Smooth muscle cell (in vitro differentiated cells): ENCODE results near the gene TSPAN3. TPM values are rescaled to one million over a fixed set of nuclear protein-coding genes. Genes with fewer than 3 reads are reported as not detected.

Source experiments
- DNase-seq: peaks from one replicate; lab custom pipeline; 2025; ENCODE audit not compliant: unreplicated experiment; lab: John Stamatoyannopoulos, UW
- H2AFZ ChIP-seq: fragments of 200-600 bp; sonication (generic); 2 replicates; pipeline ENCODE4 v1.6.0; 2016; ENCODE audit warnings: antibody characterized with exemption, low read depth, mild to moderate bottlenecking
- H3F3A ChIP-seq: fragments of 200-600 bp; sonication (generic); 2 replicates; pipeline ENCODE4 v1.6.0; 2017; ENCODE audit warnings: antibody characterized with exemption, low read depth
- H3K27ac ChIP-seq: fragments of 200-600 bp; sonication (generic); 2 replicates; pipeline ENCODE4 v1.5.1; 2016; ENCODE audit warnings: low read depth, mild to moderate bottlenecking
- H3K27me3 ChIP-seq: fragments of 200-600 bp; sonication (generic); 2 replicates; pipeline ENCODE4 v1.6.1; 2016; ENCODE audit warnings: low read depth, mild to moderate bottlenecking
- H3K36me3 ChIP-seq: fragments of 200-600 bp; sonication (generic); 2 replicates; pipeline ENCODE4 v1.5.1; 2016; ENCODE audit warnings: low read depth
- H3K4me1 ChIP-seq: fragments of 200-600 bp; sonication (generic); 2 replicates; pipeline ENCODE4 v1.5.1; 2016; ENCODE audit warnings: low read depth
- H3K4me2 ChIP-seq: fragments of 200-600 bp; sonication (generic); 2 replicates; pipeline ENCODE4 v1.6.0; 2016; ENCODE audit warnings: mild to moderate bottlenecking
- H3K4me3 ChIP-seq: fragments of 200-600 bp; sonication (generic); 2 replicates; pipeline ENCODE4 v1.5.1; 2016; ENCODE audit warnings: mild to moderate bottlenecking
- H3K79me2 ChIP-seq: fragments of 200-600 bp; sonication (generic); 2 replicates; pipeline ENCODE4 v1.6.0; 2016; ENCODE audit warnings: low read depth, mild to moderate bottlenecking
- H3K9ac ChIP-seq: fragments of 200-600 bp; sonication (generic); 2 replicates; pipeline ENCODE4 v1.6.0; 2016; ENCODE audit warnings: low read depth
- H3K9me3 ChIP-seq: fragments of 200-600 bp; sonication (generic); replicated peaks from 2 replicates; pipeline ENCODE4 v1.5.1; 2016; ENCODE audit warnings: low read depth
- H4K20me1 ChIP-seq: fragments of 200-600 bp; sonication (generic); 2 replicates; pipeline ENCODE4 v1.6.0; 2016; ENCODE audit warnings: low read depth
- WGBS: methylation state at CpG from one replicate; pipeline ENCODE4 v1.1.7; 2016; ENCODE audit warnings: low lambda C conversion rate; 5-methylcytosine and 5-hydroxymethylcytosine counted together
- polyA plus RNA-seq: library from polyadenylated mRNA; unstranded; fragments of >200 nt; fragmentation: Nextera tagmentation; extraction: Ambion mirVana; gene quantifications from 2 replicates; pipeline ENCODE4 v1.2.1, GENCODE V29; 2016
- total RNA-seq: library from RNA; depleted of rRNA; stranded (reverse); fragments of >200 nt; gene quantifications from 2 replicates; pipeline ENCODE4 v1.2.3, GENCODE V29; 2014
- TF ChIP-seq, protein P1 (sequence below): fragments of 200-600 bp; sonication (generic); IDR thresholded peaks from 2 replicates; pipeline ENCODE4 v1.5.1; 2017; ENCODE audit warnings: borderline replicate concordance, mild to moderate bottlenecking, antibody characterized with exemption; ENCODE audit not compliant: insufficient read depth, poor library complexity, severe bottlenecking

TSPAN3 gene
- total and polyA plus RNA-seq, 2 experiments from 2014 or later = 257 to 276 TPM

DNA sequence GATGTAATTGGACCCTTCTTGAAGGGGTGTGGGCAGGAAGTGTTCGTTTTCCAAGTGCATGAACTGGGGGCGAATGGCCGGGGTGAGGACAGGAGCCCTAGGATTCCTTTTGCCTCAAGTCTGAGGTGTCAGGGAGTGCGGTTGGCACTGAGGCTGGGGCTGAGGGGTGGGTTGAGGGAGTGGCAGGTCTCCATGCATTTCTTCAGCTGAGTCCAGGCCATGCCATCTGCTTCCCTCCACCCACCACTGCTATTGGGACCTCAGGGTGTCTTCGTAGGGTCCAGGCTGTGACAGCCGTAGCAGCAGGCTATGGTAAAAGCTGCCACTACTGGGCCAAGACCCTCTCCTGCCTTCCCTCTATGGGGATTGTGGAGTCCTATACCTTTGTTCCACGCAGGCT lies 25.6 kb upstream of the TSPAN3 start:
- H3K4me3 ChIP-seq = no peak overlapping the region
- H3K36me3 ChIP-seq = no peaks in the 10 kb centered on the region
- no peaks in the 10 kb centered on the region for H3K4me1 ChIP-seq
- H3F3A ChIP-seq = no peaks in the 10 kb centered on the region
- H3K27me3 ChIP-seq = no peaks in the 10 kb centered on the region
- no peak overlapping the region for H3K4me2 ChIP-seq
- no peaks in the 10 kb centered on the region for H4K20me1 ChIP-seq
- DNase-seq = no peak
- WGBS = 92% methylated on average over 7 of the region's 7 CpGs
- H3K27ac ChIP-seq = no peak overlapping the region
- H3K9me3 ChIP-seq = no peaks in the 10 kb centered on the region
- no peaks in the 10 kb centered on the region for H3K79me2 ChIP-seq
- no peak overlapping the region for H3K9ac ChIP-seq
- TF ChIP-seq, protein P1, sequence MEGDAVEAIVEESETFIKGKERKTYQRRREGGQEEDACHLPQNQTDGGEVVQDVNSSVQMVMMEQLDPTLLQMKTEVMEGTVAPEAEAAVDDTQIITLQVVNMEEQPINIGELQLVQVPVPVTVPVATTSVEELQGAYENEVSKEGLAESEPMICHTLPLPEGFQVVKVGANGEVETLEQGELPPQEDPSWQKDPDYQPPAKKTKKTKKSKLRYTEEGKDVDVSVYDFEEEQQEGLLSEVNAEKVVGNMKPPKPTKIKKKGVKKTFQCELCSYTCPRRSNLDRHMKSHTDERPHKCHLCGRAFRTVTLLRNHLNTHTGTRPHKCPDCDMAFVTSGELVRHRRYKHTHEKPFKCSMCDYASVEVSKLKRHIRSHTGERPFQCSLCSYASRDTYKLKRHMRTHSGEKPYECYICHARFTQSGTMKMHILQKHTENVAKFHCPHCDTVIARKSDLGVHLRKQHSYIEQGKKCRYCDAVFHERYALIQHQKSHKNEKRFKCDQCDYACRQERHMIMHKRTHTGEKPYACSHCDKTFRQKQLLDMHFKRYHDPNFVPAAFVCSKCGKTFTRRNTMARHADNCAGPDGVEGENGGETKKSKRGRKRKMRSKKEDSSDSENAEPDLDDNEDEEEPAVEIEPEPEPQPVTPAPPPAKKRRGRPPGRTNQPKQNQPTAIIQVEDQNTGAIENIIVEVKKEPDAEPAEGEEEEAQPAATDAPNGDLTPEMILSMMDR = no peak
- H2AFZ ChIP-seq = no peak overlapping the region

DNA sequence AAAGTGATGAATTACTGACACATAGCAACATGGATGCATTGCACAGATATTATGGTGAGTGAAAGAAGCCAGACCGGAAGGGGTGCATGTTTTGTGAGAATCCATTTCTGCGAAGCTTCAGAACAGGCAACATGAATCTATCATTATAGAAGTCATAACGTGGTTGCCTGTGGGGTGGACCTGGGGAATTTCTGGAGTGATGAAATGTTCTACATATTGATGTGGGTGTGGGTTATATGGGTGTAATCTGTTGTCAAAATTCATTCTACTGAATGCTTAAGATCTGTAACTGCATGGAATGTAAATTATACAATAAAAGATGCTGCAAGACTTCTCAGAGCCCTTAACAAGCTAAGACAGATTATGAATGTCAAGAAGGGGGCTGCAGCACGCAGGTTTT lies 25.2 kb upstream of the TSPAN3 start:
- H3K36me3 ChIP-seq = no peaks in the 10 kb centered on the region
- H3K27me3 ChIP-seq = no peaks in the 10 kb centered on the region
- H3K9ac ChIP-seq = no peak overlapping the region
- H3F3A ChIP-seq = no peaks in the 10 kb centered on the region
- DNase-seq = no peak
- no peaks in the 10 kb centered on the region for H4K20me1 ChIP-seq
- TF ChIP-seq, protein P1 = no peak
- H3K9me3 ChIP-seq = no peaks in the 10 kb centered on the region
- WGBS = 78% methylated on average over 4 of the region's 4 CpGs
- H3K4me3 ChIP-seq = no peak overlapping the region
- no peak overlapping the region for H2AFZ ChIP-seq
- no peak overlapping the region for H3K4me2 ChIP-seq
- H3K27ac ChIP-seq = no peak overlapping the region
- no peaks in the 10 kb centered on the region for H3K4me1 ChIP-seq
- no peaks in the 10 kb centered on the region for H3K79me2 ChIP-seq

DNA sequence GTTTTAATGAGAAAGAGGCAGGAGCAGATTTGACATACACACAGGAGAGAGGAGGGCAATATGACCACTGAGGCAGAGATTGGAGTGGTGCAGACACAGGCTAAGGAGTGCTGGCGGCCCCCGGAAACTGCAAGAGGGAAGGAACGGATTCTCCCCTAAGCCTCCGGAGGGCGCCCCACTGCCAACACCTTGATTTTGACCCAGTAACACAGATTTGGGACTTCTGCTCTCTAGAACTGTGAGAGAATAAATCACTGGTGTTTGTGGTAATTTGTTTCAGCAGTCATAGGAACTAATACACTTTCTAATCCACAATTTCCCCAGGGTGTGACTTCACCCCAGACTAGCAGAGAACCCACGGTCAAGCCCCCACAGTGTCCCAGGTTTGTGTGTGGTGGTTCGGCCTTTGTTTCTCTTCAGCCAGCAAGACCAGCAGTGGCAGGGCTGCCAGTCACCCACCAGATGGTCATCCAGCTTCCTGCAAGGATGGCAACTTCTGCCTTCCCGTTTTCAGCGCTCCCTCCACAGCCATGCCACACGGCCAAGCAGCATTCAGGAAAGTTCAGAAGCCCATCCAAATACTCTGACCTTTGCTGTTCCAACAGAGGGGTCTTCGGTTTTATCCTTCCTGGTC lies 23.6 kb upstream of the TSPAN3 start:
- no peaks in the 10 kb centered on the region for H3K27me3 ChIP-seq
- H3K9ac ChIP-seq = no peak overlapping the region
- no peaks in the 10 kb centered on the region for H3F3A ChIP-seq
- no peaks in the 10 kb centered on the region for H3K79me2 ChIP-seq
- no peak overlapping the region for H3K4me2 ChIP-seq
- 63% methylated on average over 11 of the region's 11 CpGs for WGBS
- H3K36me3 ChIP-seq = no peaks in the 10 kb centered on the region
- no peaks in the 10 kb centered on the region for H3K9me3 ChIP-seq
- H3K27ac ChIP-seq = no peak overlapping the region
- no peak overlapping the region for H2AFZ ChIP-seq
- no peak for DNase-seq
- TF ChIP-seq, protein P1 = no peak
- H4K20me1 ChIP-seq = no peaks in the 10 kb centered on the region
- H3K4me3 ChIP-seq = no peak overlapping the region
- no peaks in the 10 kb centered on the region for H3K4me1 ChIP-seq

DNA sequence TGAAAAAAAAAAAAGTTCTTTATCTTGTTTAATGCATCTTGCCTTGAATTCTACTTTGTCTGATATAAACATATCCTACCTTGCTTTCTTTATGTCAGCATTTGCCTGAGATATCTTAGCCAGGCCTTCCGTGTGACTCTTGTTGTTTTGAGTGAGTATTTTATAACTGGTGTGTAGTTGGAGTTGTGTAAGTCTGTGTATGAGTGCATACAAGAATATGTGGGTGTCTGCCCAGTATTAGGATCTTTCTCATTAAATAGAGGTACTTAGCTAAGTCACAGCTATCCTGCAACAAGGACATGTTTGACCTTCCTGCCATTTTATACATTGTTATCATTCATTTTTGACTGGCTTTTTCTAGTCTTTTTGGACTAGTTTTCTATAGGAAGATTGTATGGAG lies 22.5 kb upstream of the TSPAN3 start:
- Histone ChIP-seq H3K9me3 (no peaks in the 10 kb centered on the region), H3K4me2 (no peak overlapping the region), H3K4me1 (no peaks in the 10 kb centered on the region), H3K79me2 (no peaks in the 10 kb centered on the region), H3K4me3 (no peak overlapping the region), H3K27ac (no peak overlapping the region), H3F3A (no peaks in the 10 kb centered on the region), H3K9ac (no peak overlapping the region), H3K27me3 (no peaks in the 10 kb centered on the region), H3K36me3 (no peaks in the 10 kb centered on the region), H4K20me1 (no peaks in the 10 kb centered on the region), H2AFZ (no peak overlapping the region)
- TF ChIP-seq, protein P1 = no peak
- no peak for DNase-seq
- 86% methylated on average over 1 of the region's 1 CpG for WGBS
